ENCODE results near the gene CTNND2. TPM values are rescaled to one million over a fixed set of nuclear protein-coding genes. Genes with fewer than 3 reads are reported as not detected.
A peak's percentile ranks its signal among the peaks of the same experiment; 100 is the strongest.

CTNND2 gene
- total RNA-seq = not detected

GRCh38 chr5:11904265-11904906 lies at the start of gene CTNND2:
Gene CTNND2, minus strand, starts transcription at chr5:11904446. Its CDS starts 593 bp downstream, at chr5:11903853.
- no peak for TF ChIP-seq CTCF (IDR thresholded peaks at IDR 0.05)
- H3K9me3 ChIP-seq = no peaks in the 10 kb centered on the region
- H3K4me1 ChIP-seq (ENCODE audit: control insufficient read depth in 1 of 2, low read depth in 2 of 2) = peaks cover 0 to 5% of the 10 kb centered on the region in 2 donors
- ATAC-seq (ENCODE audit: insufficient number of reproducible peaks, low FRiP score, low read depth) (no peak), DNase-seq (ENCODE audit: low spot score) (no peak)
- H3K27me3 ChIP-seq (replicated peaks; ENCODE audit: insufficient read depth) = no peaks in the 10 kb centered on the region
- peak within 1 kb of the TSS; percentile 29 for H3K4me3 ChIP-seq
- no peaks in the 10 kb centered on the region for H3K36me3 ChIP-seq
- no peak within 1 kb of the TSS for H3K27ac ChIP-seq

- Histone ChIP-seq H3K27me3 (replicated peaks; ENCODE audit: insufficient read depth) (no peaks in the 10 kb centered on the region), H3K27ac (no peak overlapping the region), H3K4me1 (ENCODE audit: control insufficient read depth in 1 of 2, low read depth in 2 of 2) (no peaks in the 10 kb centered on the region), H3K36me3 (no peaks in the 10 kb centered on the region), H3K9me3 (no peaks in the 10 kb centered on the region), H3K4me3 (no peak overlapping the region)
- ATAC-seq (ENCODE audit: insufficient number of reproducible peaks, low FRiP score, low read depth) (no peak), DNase-seq (ENCODE audit: low spot score) (no peak)
- TF ChIP-seq CTCF (IDR thresholded peaks at IDR 0.05) = no peak
Observed at GRCh38 chr5:11946317-11946716, 42.1 kb upstream of the CTNND2 start.

GRCh38 chr5:11941566-11941965 lies 37.3 kb upstream of the CTNND2 start:
- no peak for ATAC-seq (ENCODE audit: insufficient number of reproducible peaks, low FRiP score, low read depth)
- no peaks in the 10 kb centered on the region for H3K9me3 ChIP-seq

DNA sequence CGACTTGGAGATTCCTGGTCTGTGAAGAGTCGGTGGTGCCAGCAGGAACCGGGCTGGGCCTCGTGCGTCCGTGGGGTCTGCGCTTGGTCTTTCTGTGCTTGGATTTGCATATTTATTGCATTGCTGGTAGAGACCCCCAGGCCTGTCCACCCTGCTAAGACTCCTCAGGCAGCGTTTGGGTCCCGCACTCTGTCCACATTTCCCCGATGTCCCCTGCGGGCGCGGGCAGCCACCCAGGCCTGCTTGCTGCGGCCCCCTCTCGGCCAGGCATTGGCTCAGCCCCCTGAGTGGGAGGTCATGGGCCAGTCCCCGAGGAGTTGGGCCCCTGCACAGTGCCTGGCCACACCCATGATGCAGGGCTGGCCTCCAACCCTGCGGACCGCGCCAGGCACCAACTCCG lies 27.4 kb upstream of the CTNND2 start:
- DNase-seq (ENCODE audit: low spot score) = no peak
- no peaks in the 10 kb centered on the region for H3K27me3 ChIP-seq (replicated peaks; ENCODE audit: insufficient read depth)
- H3K27ac ChIP-seq = no peak overlapping the region
- H3K4me1 ChIP-seq (ENCODE audit: control insufficient read depth in 1 of 2, low read depth in 2 of 2) = no peaks in the 10 kb centered on the region
- H3K9me3 ChIP-seq = no peaks in the 10 kb centered on the region
- TF ChIP-seq CTCF (IDR thresholded peaks at IDR 0.05) = no peak
- no peak for ATAC-seq (ENCODE audit: insufficient number of reproducible peaks, low FRiP score, low read depth)
- no peaks in the 10 kb centered on the region for H3K36me3 ChIP-seq
- no peak overlapping the region for H3K4me3 ChIP-seq

More at GRCh38 chr5:11941566-11941965, 37.3 kb upstream of the CTNND2 start:
- H3K27ac ChIP-seq = no peak overlapping the region
- TF ChIP-seq CTCF (IDR thresholded peaks at IDR 0.05) = no peak
- H3K4me1 ChIP-seq (ENCODE audit: control insufficient read depth in 1 of 2, low read depth in 2 of 2) = no peaks in the 10 kb centered on the region
- no peaks in the 10 kb centered on the region for H3K27me3 ChIP-seq (replicated peaks; ENCODE audit: insufficient read depth)
- H3K4me3 ChIP-seq = no peak overlapping the region
- no peak for DNase-seq (ENCODE audit: low spot score)
- no peaks in the 10 kb centered on the region for H3K36me3 ChIP-seq

DNA sequence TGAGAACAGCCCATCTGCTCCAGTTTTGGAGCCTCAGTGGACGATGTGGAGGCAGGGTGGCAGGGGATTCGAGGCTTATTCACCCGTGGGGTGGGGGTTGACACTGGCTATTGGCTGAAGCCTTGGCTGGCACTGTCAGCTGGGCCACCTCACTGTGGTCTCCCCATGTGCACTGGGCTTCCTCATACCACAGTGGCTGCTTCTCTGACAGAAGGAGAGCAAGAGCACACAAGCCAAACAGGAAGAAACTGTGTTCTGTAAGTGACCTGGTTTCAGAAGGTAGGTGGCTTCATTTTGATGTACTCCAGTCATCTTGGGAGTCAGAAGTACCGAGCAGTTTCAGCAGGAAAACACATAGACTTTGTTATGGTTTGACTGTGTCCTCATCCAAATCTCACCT lies 24.7 kb upstream of the CTNND2 start:
- no peaks in the 10 kb centered on the region for H3K27me3 ChIP-seq (replicated peaks; ENCODE audit: insufficient read depth)
- no peak overlapping the region for H3K4me3 ChIP-seq
- no peak overlapping the region for H3K27ac ChIP-seq
- no peaks in the 10 kb centered on the region for H3K4me1 ChIP-seq (ENCODE audit: control insufficient read depth in 1 of 2, low read depth in 2 of 2)
- no peaks in the 10 kb centered on the region for H3K36me3 ChIP-seq
- no peaks in the 10 kb centered on the region for H3K9me3 ChIP-seq
- TF ChIP-seq CTCF (IDR thresholded peaks at IDR 0.05) = no peak
- ATAC-seq (ENCODE audit: insufficient number of reproducible peaks, low FRiP score, low read depth) (no peak), DNase-seq (ENCODE audit: low spot score) (no peak)

All from thoracic aorta (tissue), 2 donors.